HG03469 (cell line): ENCODE results near the gene PAX7.

Experiments used
- ATAC-seq: cut with Tn5 transposase; IDR thresholded peaks from one replicate; pipeline ENCODE4 v1.9.1; 2021; ENCODE audit warnings: mild to moderate bottlenecking, moderate library complexity, moderate number of reproducible peaks; ENCODE audit not compliant: unreplicated experiment

Gene PAX7

GRCh38 chr1:18787825-18788385 is 157.3 kb downstream of the PAX7 start:
- ATAC-seq = no peak

- ATAC-seq = no peak
Measured at GRCh38 chr1:18789246-18789645, 158.6 kb downstream of the PAX7 start.

GRCh38 chr1:18792747-18793146 is 162.1 kb downstream of the PAX7 start:
- no peak for ATAC-seq

GRCh38 chr1:18793164-18793563 is 162.5 kb downstream of the PAX7 start:
- ATAC-seq = no peak

GRCh38 chr1:18794051-18794450 is 163.4 kb downstream of the PAX7 start:
- no peak for ATAC-seq

- ATAC-seq = no peak
Measured at GRCh38 chr1:18794561-18794960, 163.9 kb downstream of the PAX7 start.

- ATAC-seq = no peak
Measured at GRCh38 chr1:18795002-18795689, 164.5 kb downstream of the PAX7 start.

GRCh38 chr1:18796950-18797349 is 166.3 kb downstream of the PAX7 start:
- no peak for ATAC-seq
